GM12878 (cell line): ENCODE data around the gene LDLRAD4. TPM values are rescaled to one million over a fixed set of nuclear protein-coding genes. Genes with fewer than 3 reads are reported as not detected.

Experiments
- BCL11A ChIP-seq: IDR thresholded peaks from 2 replicates; pipeline ENCODE4 v1.6.1; 2011; ENCODE audit warnings: low read depth, low read length
- EP300 ChIP-seq, 2 experiments: fragments of 150-350 bp in 1 of 2; IDR thresholded peaks; 2 replicates each; pipeline ENCODE4 v1.6.1; 2011 to 2012; ENCODE audit warnings: low read depth in 2 of 2, low read length in 2 of 2, borderline replicate concordance in 1 of 2, improper control_type of control experiment in 1 of 2, inconsistent platforms in 1 of 2; ENCODE audit not compliant: control insufficient read depth in 1 of 2
- IRF4 ChIP-seq: IDR thresholded peaks from 2 replicates; pipeline ENCODE4 v1.6.1; 2011; ENCODE audit warnings: low read depth, low read length
- MEF2A ChIP-seq: IDR thresholded peaks from 2 replicates; pipeline ENCODE4 v1.6.1; 2011; ENCODE audit warnings: low read depth, mild to moderate bottlenecking, low read length, moderate library complexity; ENCODE audit not compliant: insufficient read depth
- MTA2 ChIP-seq: fragments of 450-650 bp; IDR thresholded peaks from 2 replicates; pipeline ENCODE4 v1.6.1; 2016; ENCODE audit warnings: low read depth, mild to moderate bottlenecking, moderate library complexity
- MXI1 ChIP-seq: fragments of 150-350 bp; IDR thresholded peaks from 2 replicates; pipeline ENCODE4 v1.6.1; 2011; ENCODE audit warnings: low read depth, mild to moderate bottlenecking, inconsistent platforms, low read length, improper control_type of control experiment
- RFX5 ChIP-seq: IDR thresholded peaks from 2 replicates; pipeline ENCODE4 v1.6.1; 2011; ENCODE audit warnings: low read depth, low read length, improper control_type of control experiment
- TBL1XR1 ChIP-seq: IDR thresholded peaks from 2 replicates; pipeline ENCODE4 v1.6.1; 2012; ENCODE audit warnings: low read depth, low read length, improper control_type of control experiment
- polyA plus RNA-seq, 11 experiments: library from polyadenylated mRNA; depleted of rRNA in 4 of 11; unstranded in 6 of 11; stranded (reverse) in 5 of 11; fragments of >200 nt; fragmentation: Nextera tagmentation in 4 of 11; fragmentation: Illumina TruSeq in 1 of 11; extraction: Ambion mirVana in 4 of 11; extraction: Trizol in 1 of 11; gene quantifications; 1 replicate in 1 of 11; 2 replicates in 10 of 11; pipeline versions ENCODE4 v1.2.1 to v1.2.3, GENCODE V29; 2011 to 2016; ENCODE audit warnings: inconsistent platforms in 2 of 11, missing spikeins in 2 of 11, low read depth in 1 of 11
- total RNA-seq, 4 experiments: library from RNA; depleted of rRNA in 3 of 4; stranded (reverse); fragments of >200 nt in 3 of 4; fragmentation: Illumina TruSeq in 1 of 4; extraction: Trizol in 1 of 4; gene quantifications; 2 replicates each; pipeline versions ENCODE4 v1.2.1 to v1.2.3, GENCODE V29; 2013 to 2021
- TF ChIP-seq, protein P1 (sequence below): fragments of 450-650 bp; IDR thresholded peaks from 2 replicates; pipeline ENCODE4 v1.6.1; 2017; ENCODE audit warnings: antibody characterized with exemption, mild to moderate bottlenecking, moderate library complexity
- TF ChIP-seq, protein P2 (sequence below): fragments of 450-650 bp; IDR thresholded peaks from 2 replicates; pipeline ENCODE4 v1.6.1; 2017; ENCODE audit warnings: borderline replicate concordance

The LDLRAD4 gene
- total and polyA plus RNA-seq, 10 of the 15 experiments (the other 5 are each of a cell fraction or from before 2014, with no cell fraction given), result 2.7 to 16.8 (median 11.2) TPM

DNA sequence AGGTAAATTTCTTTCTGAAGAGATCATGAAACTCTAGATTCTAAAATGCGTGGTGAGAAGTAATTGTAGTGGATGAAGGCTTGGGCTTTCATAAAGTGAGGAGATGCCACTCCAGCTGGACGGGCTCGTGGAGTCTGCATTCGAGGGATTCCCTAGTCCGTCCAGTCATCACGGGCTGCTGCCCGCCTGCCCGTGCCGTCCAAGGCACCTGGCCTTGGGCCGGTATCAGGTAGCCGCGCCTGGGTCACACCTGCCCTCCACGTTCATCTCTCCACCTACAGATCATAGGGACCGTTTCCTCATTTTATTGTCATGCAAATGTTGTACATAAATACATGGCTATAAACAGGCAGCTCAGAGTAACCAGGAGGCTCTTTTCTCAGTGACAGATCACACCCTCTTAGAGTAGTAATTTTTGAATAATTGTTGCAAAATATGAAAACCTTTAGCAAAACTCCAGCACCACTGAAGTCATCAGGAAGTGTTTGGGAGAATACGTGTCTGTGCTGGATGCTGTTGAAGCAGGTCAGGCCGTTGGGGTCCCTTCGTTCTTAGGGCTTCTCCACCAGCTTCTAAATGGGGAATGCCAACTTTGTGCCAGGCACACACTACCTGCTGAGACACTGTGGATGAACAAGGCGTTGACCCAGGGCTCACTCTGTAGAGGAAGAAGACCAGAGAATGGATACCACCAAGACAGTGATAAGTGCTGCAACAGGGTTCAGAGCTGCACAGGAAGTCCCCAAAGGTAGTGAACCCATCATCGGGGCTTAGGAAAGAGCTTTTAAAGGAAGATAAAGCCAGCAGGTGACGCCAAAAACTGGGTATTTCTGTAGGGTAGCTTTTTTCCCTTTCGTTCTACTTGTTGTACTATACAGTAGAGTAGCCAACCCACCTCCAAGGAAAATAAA lies 395.3 kb downstream of the LDLRAD4 start (continued):
- TF ChIP-seq, protein P1, sequence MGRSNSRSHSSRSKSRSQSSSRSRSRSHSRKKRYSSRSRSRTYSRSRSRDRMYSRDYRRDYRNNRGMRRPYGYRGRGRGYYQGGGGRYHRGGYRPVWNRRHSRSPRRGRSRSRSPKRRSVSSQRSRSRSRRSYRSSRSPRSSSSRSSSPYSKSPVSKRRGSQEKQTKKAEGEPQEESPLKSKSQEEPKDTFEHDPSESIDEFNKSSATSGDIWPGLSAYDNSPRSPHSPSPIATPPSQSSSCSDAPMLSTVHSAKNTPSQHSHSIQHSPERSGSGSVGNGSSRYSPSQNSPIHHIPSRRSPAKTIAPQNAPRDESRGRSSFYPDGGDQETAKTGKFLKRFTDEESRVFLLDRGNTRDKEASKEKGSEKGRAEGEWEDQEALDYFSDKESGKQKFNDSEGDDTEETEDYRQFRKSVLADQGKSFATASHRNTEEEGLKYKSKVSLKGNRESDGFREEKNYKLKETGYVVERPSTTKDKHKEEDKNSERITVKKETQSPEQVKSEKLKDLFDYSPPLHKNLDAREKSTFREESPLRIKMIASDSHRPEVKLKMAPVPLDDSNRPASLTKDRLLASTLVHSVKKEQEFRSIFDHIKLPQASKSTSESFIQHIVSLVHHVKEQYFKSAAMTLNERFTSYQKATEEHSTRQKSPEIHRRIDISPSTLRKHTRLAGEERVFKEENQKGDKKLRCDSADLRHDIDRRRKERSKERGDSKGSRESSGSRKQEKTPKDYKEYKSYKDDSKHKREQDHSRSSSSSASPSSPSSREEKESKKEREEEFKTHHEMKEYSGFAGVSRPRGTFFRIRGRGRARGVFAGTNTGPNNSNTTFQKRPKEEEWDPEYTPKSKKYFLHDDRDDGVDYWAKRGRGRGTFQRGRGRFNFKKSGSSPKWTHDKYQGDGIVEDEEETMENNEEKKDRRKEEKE, result no peak
- TF ChIP-seq IRF4 (peak; percentile 42; the same call in 1 of the 2 replicates), TBL1XR1 (0 out of 2 replicates have a peak, but pooled peaks have one; percentile 44), MTA2 (peak; percentile 39; the same call in 1 of the 2 replicates), MXI1 (peak; percentile 40), RFX5 (no peak), BCL11A (peak; percentile 63; the same call in 1 of the 2 replicates), MEF2A (peak; percentile 41; the same call in 1 of the 2 replicates), EP300 (IDR thresholded peaks at IDR 0.05; ENCODE audit: borderline replicate concordance in 1 of 2, control insufficient read depth in 1 of 2, low read depth in 2 of 2, low read length in 2 of 2) (peak; percentile 37 to 53; a peak in 1 of 4 replicates)
- TF ChIP-seq, protein P2, sequence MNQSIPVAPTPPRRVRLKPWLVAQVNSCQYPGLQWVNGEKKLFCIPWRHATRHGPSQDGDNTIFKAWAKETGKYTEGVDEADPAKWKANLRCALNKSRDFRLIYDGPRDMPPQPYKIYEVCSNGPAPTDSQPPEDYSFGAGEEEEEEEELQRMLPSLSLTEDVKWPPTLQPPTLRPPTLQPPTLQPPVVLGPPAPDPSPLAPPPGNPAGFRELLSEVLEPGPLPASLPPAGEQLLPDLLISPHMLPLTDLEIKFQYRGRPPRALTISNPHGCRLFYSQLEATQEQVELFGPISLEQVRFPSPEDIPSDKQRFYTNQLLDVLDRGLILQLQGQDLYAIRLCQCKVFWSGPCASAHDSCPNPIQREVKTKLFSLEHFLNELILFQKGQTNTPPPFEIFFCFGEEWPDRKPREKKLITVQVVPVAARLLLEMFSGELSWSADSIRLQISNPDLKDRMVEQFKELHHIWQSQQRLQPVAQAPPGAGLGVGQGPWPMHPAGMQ, result no peak
